ENCODE data around the gene FNIP2.

The FNIP2 gene

DNA sequence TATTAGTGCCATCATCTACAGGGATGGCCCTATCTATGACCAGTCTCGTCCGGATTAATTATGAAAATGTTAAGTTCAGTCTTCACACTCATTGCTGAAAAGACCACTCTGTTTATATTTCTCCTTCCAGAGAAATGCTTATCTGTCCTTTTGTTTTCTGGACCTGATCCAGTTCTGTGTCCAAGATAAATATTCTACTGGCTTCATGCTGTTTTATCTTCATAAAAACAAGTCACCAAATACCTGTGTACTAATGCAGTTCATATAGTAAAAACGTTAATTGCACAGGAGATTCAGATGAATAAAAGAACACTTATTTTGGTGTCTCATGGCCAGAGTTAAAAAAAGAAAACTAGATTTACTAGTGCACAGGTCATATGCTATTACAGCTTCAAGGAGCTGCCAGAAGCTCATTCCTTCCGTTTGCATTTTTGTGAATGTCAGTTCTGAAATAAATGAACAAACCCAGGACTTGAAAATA lies 17.3 kb downstream of the FNIP2 start (continued):
- TF ChIP-seq HIC1 (tag by site-specific recombination; IDR thresholded peaks at IDR 0.05) = peak; percentile 62
- no peak for TF ChIP-seq ZNF10 (tag by site-specific recombination; IDR thresholded peaks at IDR 0.05)
- TF ChIP-seq BCL11B (tag by site-specific recombination; IDR thresholded peaks at IDR 0.05; ENCODE audit: low read depth) = no peak
- no peak for TF ChIP-seq MEIS1 (CRISPR knock-in tag; IDR thresholded peaks at IDR 0.05; ENCODE audit: borderline replicate concordance)
- no peak for TF ChIP-seq KLF1 (tag by site-specific recombination; IDR thresholded peaks at IDR 0.05)
- TF ChIP-seq ZNF555 (tag by site-specific recombination; conservative IDR thresholded peaks at IDR 0.05) = no peak
- TF ChIP-seq ZNF248 (tag by site-specific recombination; IDR thresholded peaks at IDR 0.05) = no peak
- TF ChIP-seq GLI2 (tag by site-specific recombination; IDR thresholded peaks at IDR 0.05; ENCODE audit: borderline replicate concordance, low read depth) = 0 out of 2 replicates have a peak, but pooled peaks have one; percentile 6
- TF ChIP-seq, protein P1, sequence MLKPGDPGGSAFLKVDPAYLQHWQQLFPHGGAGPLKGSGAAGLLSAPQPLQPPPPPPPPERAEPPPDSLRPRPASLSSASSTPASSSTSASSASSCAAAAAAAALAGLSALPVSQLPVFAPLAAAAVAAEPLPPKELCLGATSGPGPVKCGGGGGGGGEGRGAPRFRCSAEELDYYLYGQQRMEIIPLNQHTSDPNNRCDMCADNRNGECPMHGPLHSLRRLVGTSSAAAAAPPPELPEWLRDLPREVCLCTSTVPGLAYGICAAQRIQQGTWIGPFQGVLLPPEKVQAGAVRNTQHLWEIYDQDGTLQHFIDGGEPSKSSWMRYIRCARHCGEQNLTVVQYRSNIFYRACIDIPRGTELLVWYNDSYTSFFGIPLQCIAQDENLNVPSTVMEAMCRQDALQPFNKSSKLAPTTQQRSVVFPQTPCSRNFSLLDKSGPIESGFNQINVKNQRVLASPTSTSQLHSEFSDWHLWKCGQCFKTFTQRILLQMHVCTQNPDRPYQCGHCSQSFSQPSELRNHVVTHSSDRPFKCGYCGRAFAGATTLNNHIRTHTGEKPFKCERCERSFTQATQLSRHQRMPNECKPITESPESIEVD (tag by site-specific recombination; IDR thresholded peaks at IDR 0.05) = peak; percentile 97
- TF ChIP-seq HOXD13 (CRISPR knock-in tag; IDR thresholded peaks at IDR 0.05; ENCODE audit: borderline replicate concordance) = no peak
- no peak for TF ChIP-seq ZNF776 (tag by site-specific recombination; IDR thresholded peaks at IDR 0.05; ENCODE audit: borderline replicate concordance)
- no peak for TF ChIP-seq SCRT2 (tag by site-specific recombination; IDR thresholded peaks at IDR 0.05)
- TF ChIP-seq ZSCAN23 (tag by site-specific recombination; IDR thresholded peaks at IDR 0.05) = no peak
- no peak for TF ChIP-seq ZSCAN4 (tag by site-specific recombination; IDR thresholded peaks at IDR 0.05)
- peak; percentile 20; the same call in 1 of the 2 replicates for TF ChIP-seq ZBTB17 (tag by site-specific recombination; IDR thresholded peaks at IDR 0.05)
- no peak for TF ChIP-seq ZNF423 (tag by site-specific recombination; IDR thresholded peaks at IDR 0.05)
- peak; percentile 92 for TF ChIP-seq FEZF1 (tag by site-specific recombination; IDR thresholded peaks at IDR 0.05)
- TF ChIP-seq OSR2 (tag by site-specific recombination; IDR thresholded peaks at IDR 0.05) = peak; percentile 92
- TF ChIP-seq ZNF133 (tag by site-specific recombination; IDR thresholded peaks at IDR 0.05) = no peak
- TF ChIP-seq TCF7L2 (IDR thresholded peaks at IDR 0.05; ENCODE audit: borderline replicate concordance, low read depth, low read length) = no peak; the same call in 1 of the 2 replicates
- no peak for TF ChIP-seq EGR2 (tag by site-specific recombination; IDR thresholded peaks at IDR 0.05; ENCODE audit: low read depth)
- TF ChIP-seq BCL6B (tag by site-specific recombination; IDR thresholded peaks at IDR 0.05) = peak; percentile 23; the same call in 1 of the 2 replicates
- no peak for TF ChIP-seq ZNF791 (tag by site-specific recombination; IDR thresholded peaks at IDR 0.05)
- no peak for TF ChIP-seq ZNF473 (tag by site-specific recombination; IDR thresholded peaks at IDR 0.05)
- TF ChIP-seq REST (tag by site-specific recombination; IDR thresholded peaks at IDR 0.05) = no peak
- TF ChIP-seq SETDB1 (IDR thresholded peaks at IDR 0.05; ENCODE audit: insufficient read length, low read length) = no peak
- TF ChIP-seq ZNF221 (tag by site-specific recombination; IDR thresholded peaks at IDR 0.05; ENCODE audit: borderline replicate concordance) = no peak
- TF ChIP-seq, protein P2, sequence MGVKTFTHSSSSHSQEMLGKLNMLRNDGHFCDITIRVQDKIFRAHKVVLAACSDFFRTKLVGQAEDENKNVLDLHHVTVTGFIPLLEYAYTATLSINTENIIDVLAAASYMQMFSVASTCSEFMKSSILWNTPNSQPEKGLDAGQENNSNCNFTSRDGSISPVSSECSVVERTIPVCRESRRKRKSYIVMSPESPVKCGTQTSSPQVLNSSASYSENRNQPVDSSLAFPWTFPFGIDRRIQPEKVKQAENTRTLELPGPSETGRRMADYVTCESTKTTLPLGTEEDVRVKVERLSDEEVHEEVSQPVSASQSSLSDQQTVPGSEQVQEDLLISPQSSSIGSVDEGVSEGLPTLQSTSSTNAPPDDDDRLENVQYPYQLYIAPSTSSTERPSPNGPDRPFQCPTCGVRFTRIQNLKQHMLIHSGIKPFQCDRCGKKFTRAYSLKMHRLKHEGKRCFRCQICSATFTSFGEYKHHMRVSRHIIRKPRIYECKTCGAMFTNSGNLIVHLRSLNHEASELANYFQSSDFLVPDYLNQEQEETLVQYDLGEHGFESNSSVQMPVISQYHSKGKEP (tag by site-specific recombination; IDR thresholded peaks at IDR 0.05) = peak; percentile 67
- no peak for TF ChIP-seq ZNF747 (tag by site-specific recombination; IDR thresholded peaks at IDR 0.05)
